HepG2 (cell line): Measurements from ENCODE around the gene RNASE4. TPM values are rescaled to one million over a fixed set of nuclear protein-coding genes. Genes with fewer than 3 reads are reported as not detected.

Experiments
- ERF ChIP-seq: IDR thresholded peaks from 2 replicates; pipeline ENCODE4 v1.6.1; 2018; ENCODE audit warnings: missing biosample characterization, missing genetic modification reagents
- EZH2 ChIP-seq: conservative IDR thresholded peaks from 2 replicates; pipeline ENCODE4 v1.6.1; 2012; ENCODE audit warnings: mild to moderate bottlenecking, low read depth, low read length, moderate library complexity
- HDAC2 ChIP-seq: sonication (generic); formaldehyde crosslinking; IDR thresholded peaks from 2 replicates; pipeline ENCODE4 v1.4.0; 2020; ENCODE audit warnings: missing genetic modification reagents
- JUN ChIP-seq: sonication (generic); formaldehyde crosslinking; IDR thresholded peaks from 2 replicates; pipeline ENCODE4 v1.4.0; 2020; ENCODE audit warnings: mild to moderate bottlenecking, missing genetic modification reagents
- RCOR2 ChIP-seq: IDR thresholded peaks from 2 replicates; pipeline ENCODE4 v1.6.1; 2016; ENCODE audit warnings: missing biosample characterization, missing genetic modification reagents
- SNAPC2 ChIP-seq: sonication (generic); formaldehyde crosslinking; IDR thresholded peaks from 2 replicates; pipeline ENCODE4 v1.8.1; 2022; ENCODE audit warnings: mild to moderate bottlenecking, missing genetic modification reagents
- YEATS2 ChIP-seq: sonication (generic); formaldehyde crosslinking; IDR thresholded peaks from 2 replicates; pipeline ENCODE4 v1.4.0; 2020; ENCODE audit warnings: missing genetic modification reagents, borderline replicate concordance
- ZBTB20 ChIP-seq: sonication (generic); formaldehyde crosslinking; IDR thresholded peaks from 2 replicates; pipeline ENCODE4 v1.8.1; 2023; ENCODE audit warnings: missing genetic modification reagents, low read depth, mild to moderate bottlenecking, borderline replicate concordance
- ZBTB42 ChIP-seq: sonication (generic); formaldehyde crosslinking; IDR thresholded peaks from 2 replicates; pipeline ENCODE4 v1.5.0; 2020; ENCODE audit warnings: mild to moderate bottlenecking, missing genetic modification reagents
- ZFP90 ChIP-seq: sonication (generic); formaldehyde crosslinking; IDR thresholded peaks from 2 replicates; pipeline ENCODE4 v1.8.0; 2022; ENCODE audit warnings: missing genetic modification reagents, mild to moderate bottlenecking, inconsistent platforms, borderline replicate concordance
- ZFYVE20 ChIP-seq: sonication (generic); formaldehyde crosslinking; IDR thresholded peaks from 2 replicates; pipeline ENCODE4 v1.8.0; 2023; ENCODE audit warnings: low read depth, mild to moderate bottlenecking, moderate library complexity, missing genetic modification reagents, borderline replicate concordance
- ZNF274 ChIP-seq: sonication (generic); formaldehyde crosslinking; IDR thresholded peaks from 2 replicates; pipeline ENCODE4 v1.5.1; 2020; ENCODE audit warnings: mild to moderate bottlenecking, missing genetic modification reagents
- ZNF296 ChIP-seq: sonication (generic); formaldehyde crosslinking; conservative IDR thresholded peaks from 2 replicates; pipeline ENCODE4 v1.5.0; 2020; ENCODE audit warnings: mild to moderate bottlenecking, missing genetic modification reagents
- ZNF530 ChIP-seq: sonication (generic); formaldehyde crosslinking; IDR thresholded peaks from 2 replicates; pipeline ENCODE4 v1.5.0; 2020; ENCODE audit warnings: low read depth, mild to moderate bottlenecking, missing genetic modification reagents
- ZNF556 ChIP-seq: sonication (generic); formaldehyde crosslinking; IDR thresholded peaks from 2 replicates; pipeline ENCODE4 v1.4.0; 2020; ENCODE audit warnings: mild to moderate bottlenecking, missing genetic modification reagents, borderline replicate concordance
- ZNF777 ChIP-seq: sonication (generic); formaldehyde crosslinking; IDR thresholded peaks from 2 replicates; pipeline ENCODE4 v1.4.0; 2020; ENCODE audit warnings: missing genetic modification reagents
- ZNF781 ChIP-seq: sonication (generic); formaldehyde crosslinking; IDR thresholded peaks from 2 replicates; pipeline ENCODE4 v1.5.1; 2020; ENCODE audit warnings: borderline replicate concordance, mild to moderate bottlenecking, missing genetic modification reagents; ENCODE audit errors: not compliant biosample characterization
- ZSCAN25 ChIP-seq: sonication (generic); formaldehyde crosslinking; IDR thresholded peaks from 2 replicates; pipeline ENCODE4 v1.8.0; 2022; ENCODE audit warnings: mild to moderate bottlenecking, missing genetic modification reagents
- polyA plus RNA-seq, 8 experiments: library from polyadenylated mRNA; depleted of rRNA in 3 of 8; stranded (reverse) in 7 of 8; unstranded in 1 of 8; fragments of >200 nt; fragmentation: Illumina TruSeq in 4 of 8; extraction: Trizol in 4 of 8; gene quantifications; 2 replicates each; pipeline versions ENCODE4 v1.2.1 to v1.2.3, GENCODE V29; 2011 to 2016; ENCODE audit warnings: low read depth in 4 of 8, missing spikeins in 1 of 8, mixed read lengths in 1 of 8; ENCODE audit not compliant: insufficient read depth in 1 of 8
- total RNA-seq, 5 experiments: library from RNA; depleted of rRNA; stranded (reverse); fragments of >200 nt; fragmentation: Illumina TruSeq; extraction: Trizol; gene quantifications; 2 replicates each; pipeline ENCODE4 v1.2.3, GENCODE V29; 2016; ENCODE audit warnings: low read depth in 1 of 5
- TF ChIP-seq, protein P1 (sequence below): sonication (generic); formaldehyde crosslinking; IDR thresholded peaks from 2 replicates; pipeline ENCODE4 v1.5.0; 2020; ENCODE audit warnings: mild to moderate bottlenecking, missing genetic modification reagents
- TF ChIP-seq, protein P2 (sequence below): IDR thresholded peaks from 2 replicates; pipeline ENCODE4 v1.6.1; 2016; ENCODE audit warnings: mild to moderate bottlenecking
- TF ChIP-seq, protein P3 (sequence below): fragments of 450-650 bp; IDR thresholded peaks from 2 replicates; pipeline ENCODE4 v1.6.1; 2017; ENCODE audit warnings: mild to moderate bottlenecking

RNASE4 gene
- total and polyA plus RNA-seq, 2 of the 13 experiments (the other 11 are each of a cell fraction or from before 2014, with no cell fraction given) = 109 to 983 TPM

DNA sequence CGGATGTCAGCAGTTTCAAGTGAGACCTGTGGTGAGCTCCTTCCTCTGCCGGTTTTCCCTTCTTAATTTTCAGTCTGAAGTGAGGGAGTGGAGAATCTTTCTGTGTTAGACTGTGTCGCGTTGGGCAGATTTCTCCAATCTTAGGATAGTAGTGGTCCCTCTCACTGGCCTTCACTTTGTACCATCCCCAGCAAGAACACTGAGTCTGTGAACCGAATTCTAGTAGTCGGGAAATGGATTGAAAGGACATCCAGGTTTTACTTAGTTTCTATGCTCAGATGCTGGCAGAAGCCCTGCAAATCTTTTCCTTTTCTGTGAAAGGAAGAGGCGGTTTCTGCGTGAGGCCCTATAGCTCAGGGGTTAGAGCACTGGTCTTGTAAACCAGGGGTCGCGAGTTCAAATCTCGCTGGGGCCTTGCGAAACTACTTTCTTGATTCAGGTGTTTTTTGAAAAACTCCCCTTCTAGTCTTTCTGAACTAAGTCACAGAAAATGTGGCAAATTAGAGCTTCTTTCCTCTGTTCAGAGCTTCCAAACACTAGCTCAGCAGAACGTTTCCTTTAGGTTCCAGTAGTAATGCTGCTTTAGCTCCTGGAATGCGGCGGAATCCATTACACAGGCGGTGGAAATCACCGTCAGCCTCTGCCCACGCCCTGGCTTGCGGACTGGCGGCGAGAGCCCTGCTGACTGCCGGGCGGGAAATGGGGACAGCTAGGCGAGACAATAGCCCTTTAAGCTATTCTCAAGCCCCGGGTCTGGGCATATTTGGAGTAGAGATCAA is 2.8 kb upstream of the RNASE4 start (continued):
- TF ChIP-seq, protein P1, sequence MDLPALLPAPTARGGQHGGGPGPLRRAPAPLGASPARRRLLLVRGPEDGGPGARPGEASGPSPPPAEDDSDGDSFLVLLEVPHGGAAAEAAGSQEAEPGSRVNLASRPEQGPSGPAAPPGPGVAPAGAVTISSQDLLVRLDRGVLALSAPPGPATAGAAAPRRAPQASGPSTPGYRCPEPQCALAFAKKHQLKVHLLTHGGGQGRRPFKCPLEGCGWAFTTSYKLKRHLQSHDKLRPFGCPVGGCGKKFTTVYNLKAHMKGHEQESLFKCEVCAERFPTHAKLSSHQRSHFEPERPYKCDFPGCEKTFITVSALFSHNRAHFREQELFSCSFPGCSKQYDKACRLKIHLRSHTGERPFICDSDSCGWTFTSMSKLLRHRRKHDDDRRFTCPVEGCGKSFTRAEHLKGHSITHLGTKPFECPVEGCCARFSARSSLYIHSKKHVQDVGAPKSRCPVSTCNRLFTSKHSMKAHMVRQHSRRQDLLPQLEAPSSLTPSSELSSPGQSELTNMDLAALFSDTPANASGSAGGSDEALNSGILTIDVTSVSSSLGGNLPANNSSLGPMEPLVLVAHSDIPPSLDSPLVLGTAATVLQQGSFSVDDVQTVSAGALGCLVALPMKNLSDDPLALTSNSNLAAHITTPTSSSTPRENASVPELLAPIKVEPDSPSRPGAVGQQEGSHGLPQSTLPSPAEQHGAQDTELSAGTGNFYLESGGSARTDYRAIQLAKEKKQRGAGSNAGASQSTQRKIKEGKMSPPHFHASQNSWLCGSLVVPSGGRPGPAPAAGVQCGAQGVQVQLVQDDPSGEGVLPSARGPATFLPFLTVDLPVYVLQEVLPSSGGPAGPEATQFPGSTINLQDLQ (CRISPR knock-in tag) = no peak
- no peak for TF ChIP-seq ZNF530 (CRISPR knock-in tag)
- TF ChIP-seq, protein P2, sequence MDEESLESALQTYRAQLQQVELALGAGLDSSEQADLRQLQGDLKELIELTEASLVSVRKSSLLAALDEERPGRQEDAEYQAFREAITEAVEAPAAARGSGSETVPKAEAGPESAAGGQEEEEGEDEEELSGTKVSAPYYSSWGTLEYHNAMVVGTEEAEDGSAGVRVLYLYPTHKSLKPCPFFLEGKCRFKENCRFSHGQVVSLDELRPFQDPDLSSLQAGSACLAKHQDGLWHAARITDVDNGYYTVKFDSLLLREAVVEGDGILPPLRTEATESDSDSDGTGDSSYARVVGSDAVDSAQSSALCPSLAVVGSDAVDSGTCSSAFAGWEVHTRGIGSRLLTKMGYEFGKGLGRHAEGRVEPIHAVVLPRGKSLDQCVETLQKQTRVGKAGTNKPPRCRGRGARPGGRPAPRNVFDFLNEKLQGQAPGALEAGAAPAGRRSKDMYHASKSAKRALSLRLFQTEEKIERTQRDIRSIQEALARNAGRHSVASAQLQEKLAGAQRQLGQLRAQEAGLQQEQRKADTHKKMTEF (CRISPR knock-in tag) = peak; percentile 82
- no peak for TF ChIP-seq EZH2
- TF ChIP-seq, protein P3, sequence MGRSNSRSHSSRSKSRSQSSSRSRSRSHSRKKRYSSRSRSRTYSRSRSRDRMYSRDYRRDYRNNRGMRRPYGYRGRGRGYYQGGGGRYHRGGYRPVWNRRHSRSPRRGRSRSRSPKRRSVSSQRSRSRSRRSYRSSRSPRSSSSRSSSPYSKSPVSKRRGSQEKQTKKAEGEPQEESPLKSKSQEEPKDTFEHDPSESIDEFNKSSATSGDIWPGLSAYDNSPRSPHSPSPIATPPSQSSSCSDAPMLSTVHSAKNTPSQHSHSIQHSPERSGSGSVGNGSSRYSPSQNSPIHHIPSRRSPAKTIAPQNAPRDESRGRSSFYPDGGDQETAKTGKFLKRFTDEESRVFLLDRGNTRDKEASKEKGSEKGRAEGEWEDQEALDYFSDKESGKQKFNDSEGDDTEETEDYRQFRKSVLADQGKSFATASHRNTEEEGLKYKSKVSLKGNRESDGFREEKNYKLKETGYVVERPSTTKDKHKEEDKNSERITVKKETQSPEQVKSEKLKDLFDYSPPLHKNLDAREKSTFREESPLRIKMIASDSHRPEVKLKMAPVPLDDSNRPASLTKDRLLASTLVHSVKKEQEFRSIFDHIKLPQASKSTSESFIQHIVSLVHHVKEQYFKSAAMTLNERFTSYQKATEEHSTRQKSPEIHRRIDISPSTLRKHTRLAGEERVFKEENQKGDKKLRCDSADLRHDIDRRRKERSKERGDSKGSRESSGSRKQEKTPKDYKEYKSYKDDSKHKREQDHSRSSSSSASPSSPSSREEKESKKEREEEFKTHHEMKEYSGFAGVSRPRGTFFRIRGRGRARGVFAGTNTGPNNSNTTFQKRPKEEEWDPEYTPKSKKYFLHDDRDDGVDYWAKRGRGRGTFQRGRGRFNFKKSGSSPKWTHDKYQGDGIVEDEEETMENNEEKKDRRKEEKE = no peak
- TF ChIP-seq ERF = peak; percentile 36; the same call in 1 of the 2 replicates
- TF ChIP-seq ZFP90 (CRISPR knock-in tag) = peak; percentile 69
- TF ChIP-seq ZBTB20 (CRISPR knock-in tag) = peak; percentile 78; the same call in 1 of the 2 replicates
- peak; percentile 72 for TF ChIP-seq RCOR2
- TF ChIP-seq HDAC2 = no peak; the same call in 1 of the 2 replicates
- TF ChIP-seq ZNF274 (CRISPR knock-in tag) = no peak
- TF ChIP-seq JUN (CRISPR knock-in tag) = no peak
- TF ChIP-seq ZBTB42 (CRISPR knock-in tag) = no peak
- peak; percentile 18; the same call in 1 of the 2 replicates for TF ChIP-seq ZNF777 (CRISPR knock-in tag)
- TF ChIP-seq ZSCAN25 (CRISPR knock-in tag) = no peak
- TF ChIP-seq ZNF296 (CRISPR knock-in tag) = no peak
- no peak for TF ChIP-seq ZFYVE20
- TF ChIP-seq SNAPC2 (CRISPR knock-in tag) = no peak
- TF ChIP-seq ZNF781 (CRISPR knock-in tag) = no peak
- peak; percentile 50; the same call in 1 of the 2 replicates for TF ChIP-seq ZNF556 (CRISPR knock-in tag)
- TF ChIP-seq YEATS2 (CRISPR knock-in tag) = 0 out of 2 replicates have a peak, but pooled peaks have one; percentile 16
